Astrocyte (in vitro differentiated cells and primary cell): ENCODE measurements around the gene UBL4A.

Experiments used
- CTCF ChIP-seq: IDR thresholded peaks from 2 replicates; pipeline ENCODE4 v1.5.1; 2011; ENCODE audit warnings: low read depth, mild to moderate bottlenecking, inconsistent platforms, low read length, moderate library complexity; ENCODE audit not compliant: insufficient read depth
- EZH2 ChIP-seq: IDR thresholded peaks from 2 replicates; pipeline ENCODE4 v1.6.1; 2012; ENCODE audit warnings: mild to moderate bottlenecking, low read length, inconsistent platforms; ENCODE audit not compliant: insufficient read depth

- TF ChIP-seq CTCF (no peak), EZH2 (no peak)
Measured at GRCh38 chrX:154487518-154488290, 1.3 kb upstream of the UBL4A start.
